ENCODE results near the gene EML1. TPM values are rescaled to one million over a fixed set of nuclear protein-coding genes. Genes with fewer than 3 reads are reported as not detected.

The EML1 gene
- total and polyA plus RNA-seq, 2 donors from 2014 or later: 7.9 to 35.9 TPM

- FAIRE-seq (no peak), DNase-seq (peak in 1 of 5 donors; percentile 52)
- peaks cover 3 to 8% (median 3%) of the 10 kb centered on the region in 3 donors for H3K4me1 ChIP-seq (ENCODE audit: control insufficient read depth in 2 of 3, insufficient read depth in 2 of 3, low read depth in 1 of 3, low read length in 3 of 3)
- H3K27ac ChIP-seq (ENCODE audit: low read depth in 2 of 2, low read length in 2 of 2): no peak overlapping the region
- H3K9ac ChIP-seq (ENCODE audit: low read length in 3 of 3): no peak overlapping the region
- intact Hi-C loops (cut with DNase I): no loop called here
- no peaks in the 10 kb centered on the region for H3K9me3 ChIP-seq (ENCODE audit: control insufficient read depth in 2 of 3, insufficient read depth in 1 of 3, low read length in 3 of 3)
- H3K36me3 ChIP-seq (ENCODE audit: control insufficient read depth in 2 of 3, insufficient read depth in 3 of 3, low read length in 3 of 3): no peaks in the 10 kb centered on the region
- no peaks in the 10 kb centered on the region for H3K27me3 ChIP-seq (ENCODE audit: control insufficient read depth, insufficient read depth, low read length)
- TF ChIP-seq, protein P1, sequence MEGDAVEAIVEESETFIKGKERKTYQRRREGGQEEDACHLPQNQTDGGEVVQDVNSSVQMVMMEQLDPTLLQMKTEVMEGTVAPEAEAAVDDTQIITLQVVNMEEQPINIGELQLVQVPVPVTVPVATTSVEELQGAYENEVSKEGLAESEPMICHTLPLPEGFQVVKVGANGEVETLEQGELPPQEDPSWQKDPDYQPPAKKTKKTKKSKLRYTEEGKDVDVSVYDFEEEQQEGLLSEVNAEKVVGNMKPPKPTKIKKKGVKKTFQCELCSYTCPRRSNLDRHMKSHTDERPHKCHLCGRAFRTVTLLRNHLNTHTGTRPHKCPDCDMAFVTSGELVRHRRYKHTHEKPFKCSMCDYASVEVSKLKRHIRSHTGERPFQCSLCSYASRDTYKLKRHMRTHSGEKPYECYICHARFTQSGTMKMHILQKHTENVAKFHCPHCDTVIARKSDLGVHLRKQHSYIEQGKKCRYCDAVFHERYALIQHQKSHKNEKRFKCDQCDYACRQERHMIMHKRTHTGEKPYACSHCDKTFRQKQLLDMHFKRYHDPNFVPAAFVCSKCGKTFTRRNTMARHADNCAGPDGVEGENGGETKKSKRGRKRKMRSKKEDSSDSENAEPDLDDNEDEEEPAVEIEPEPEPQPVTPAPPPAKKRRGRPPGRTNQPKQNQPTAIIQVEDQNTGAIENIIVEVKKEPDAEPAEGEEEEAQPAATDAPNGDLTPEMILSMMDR (IDR thresholded peaks at IDR 0.05; ENCODE audit: borderline replicate concordance, extremely low read depth, insufficient read depth): no peak
- no peak overlapping the region for H3K4me3 ChIP-seq (ENCODE audit: low read length in 3 of 3)
These were observed 28.9 kb upstream of the EML1 start for GRCh38 chr14:99764222-99764706.

GRCh38 chr14:99768381-99768780 lies 24.8 kb upstream of the EML1 start:
- H3K4me3 ChIP-seq (ENCODE audit: low read length in 3 of 3): no peak overlapping the region
- no peaks in the 10 kb centered on the region for H3K36me3 ChIP-seq (ENCODE audit: control insufficient read depth in 2 of 3, insufficient read depth in 3 of 3, low read length in 3 of 3)
- H3K27me3 ChIP-seq (ENCODE audit: control insufficient read depth, insufficient read depth, low read length): no peaks in the 10 kb centered on the region
- peak in 2 of 5 donors; percentile 18 to 38 for DNase-seq
- no peak overlapping the region for H3K9ac ChIP-seq (ENCODE audit: low read length in 3 of 3)
- no peaks in the 10 kb centered on the region for H3K9me3 ChIP-seq (ENCODE audit: control insufficient read depth in 2 of 3, insufficient read depth in 1 of 3, low read length in 3 of 3)
- intact Hi-C loops (cut with DNase I): no loop called here
- TF ChIP-seq, protein P1 (IDR thresholded peaks at IDR 0.05; ENCODE audit: borderline replicate concordance, extremely low read depth, insufficient read depth): no peak
- H3K4me1 ChIP-seq (ENCODE audit: control insufficient read depth in 2 of 3, insufficient read depth in 2 of 3, low read depth in 1 of 3, low read length in 3 of 3): peaks cover 3 to 6% (median 3%) of the 10 kb centered on the region in 3 donors
- H3K27ac ChIP-seq (ENCODE audit: low read depth in 2 of 2, low read length in 2 of 2): no peak overlapping the region
- no peak for FAIRE-seq

GRCh38 chr14:99769123-99769522 lies 24.1 kb upstream of the EML1 start:
- no peak overlapping the region for H3K27ac ChIP-seq (ENCODE audit: low read depth in 2 of 2, low read length in 2 of 2)
- H3K27me3 ChIP-seq (ENCODE audit: control insufficient read depth, insufficient read depth, low read length): no peaks in the 10 kb centered on the region
- no peaks in the 10 kb centered on the region for H3K36me3 ChIP-seq (ENCODE audit: control insufficient read depth in 2 of 3, insufficient read depth in 3 of 3, low read length in 3 of 3)
- TF ChIP-seq, protein P1 (IDR thresholded peaks at IDR 0.05; ENCODE audit: borderline replicate concordance, extremely low read depth, insufficient read depth): no peak
- no peaks in the 10 kb centered on the region for H3K9me3 ChIP-seq (ENCODE audit: control insufficient read depth in 2 of 3, insufficient read depth in 1 of 3, low read length in 3 of 3)
- FAIRE-seq (no peak), DNase-seq (peak in 2 of 5 donors; percentile 24 to 29)
- H3K4me1 ChIP-seq (ENCODE audit: control insufficient read depth in 2 of 3, insufficient read depth in 2 of 3, low read depth in 1 of 3, low read length in 3 of 3): peaks cover 3 to 6% (median 3%) of the 10 kb centered on the region in 3 donors
- no peak overlapping the region for H3K4me3 ChIP-seq (ENCODE audit: low read length in 3 of 3)
- intact Hi-C loops (cut with DNase I): no loop called here
- H3K9ac ChIP-seq (ENCODE audit: low read length in 3 of 3): no peak overlapping the region

DNA sequence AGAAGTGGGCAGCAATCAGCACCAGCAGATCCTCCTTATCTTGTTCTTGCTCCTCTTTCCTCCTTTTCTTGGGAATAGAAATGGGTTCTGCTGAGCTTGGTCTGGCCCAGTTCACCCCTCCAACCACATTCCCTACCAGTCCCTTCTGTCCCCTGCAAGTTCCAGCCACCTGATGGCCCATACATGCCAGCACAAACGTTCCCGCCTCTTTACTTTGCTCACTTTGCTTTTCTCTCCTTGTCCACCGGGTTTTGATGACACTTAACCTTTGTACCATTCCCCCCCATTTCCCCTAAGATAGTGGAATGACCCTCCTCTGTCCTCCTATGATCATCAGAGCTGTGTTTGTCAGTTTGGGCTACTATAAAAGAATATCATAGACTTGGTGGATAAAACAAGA lies 23.4 kb upstream of the EML1 start:
- Histone ChIP-seq H3K36me3 (ENCODE audit: control insufficient read depth in 2 of 3, insufficient read depth in 3 of 3, low read length in 3 of 3) (no peaks in the 10 kb centered on the region), H3K4me1 (ENCODE audit: control insufficient read depth in 2 of 3, insufficient read depth in 2 of 3, low read depth in 1 of 3, low read length in 3 of 3) (peaks cover 3 to 11% (median 3%) of the 10 kb centered on the region in 3 donors), H3K4me3 (ENCODE audit: low read length in 3 of 3) (no peak overlapping the region), H3K27ac (ENCODE audit: low read depth in 2 of 2, low read length in 2 of 2) (no peak overlapping the region), H3K27me3 (ENCODE audit: control insufficient read depth, insufficient read depth, low read length) (no peaks in the 10 kb centered on the region), H3K9me3 (ENCODE audit: control insufficient read depth in 2 of 3, insufficient read depth in 1 of 3, low read length in 3 of 3) (no peaks in the 10 kb centered on the region), H3K9ac (ENCODE audit: low read length in 3 of 3) (no peak overlapping the region)
- DNase-seq: no peak
- TF ChIP-seq, protein P1 (IDR thresholded peaks at IDR 0.05; ENCODE audit: borderline replicate concordance, extremely low read depth, insufficient read depth): no peak
- intact Hi-C loops (cut with DNase I): no loop called here
- no peak for FAIRE-seq
